Sigmoid colon (tissue), 7 donors: Measurements from ENCODE around the gene CHST1. TPM values are rescaled to one million over a fixed set of nuclear protein-coding genes. Genes with fewer than 3 reads are reported as not detected.

Source experiments
- DNase-seq: peaks from one replicate; pipeline ENCODE4 v3.0.0-alpha.2; 2019
- H3K27ac ChIP-seq, 4 donors: fragments of 200-600 bp; sonication (generic); one replicate each; pipeline ENCODE4 v1.5.1; 2016 to 2019; ENCODE audit warnings: mild to moderate bottlenecking in 1 of 4
- H3K27me3 ChIP-seq, 3 donors: fragments of 200-600 bp; sonication (generic); one replicate each; pipeline ENCODE4 v1.5.1; 2019; ENCODE audit warnings: mild to moderate bottlenecking in 1 of 3
- H3K36me3 ChIP-seq, 4 donors: fragments of 200-600 bp; sonication (generic); one replicate each; pipeline ENCODE4 v1.5.1; 2016 to 2019
- H3K4me1 ChIP-seq, 4 donors: fragments of 200-600 bp; sonication (generic); one replicate each; pipeline ENCODE4 v1.5.1; 2017 to 2019
- H3K4me3 ChIP-seq, 4 donors: fragments of 200-600 bp; sonication (generic); one replicate each; pipeline ENCODE4 v1.5.1; 2017 to 2019; ENCODE audit warnings: mild to moderate bottlenecking in 2 of 4, moderate library complexity in 1 of 4
- H3K9me3 ChIP-seq, 4 donors: fragments of 200-600 bp in 3 of 4; sonication (generic) in 3 of 4; one replicate each; pipeline versions ENCODE4 v1.5.1 to v1.6.1; 2013 to 2019
- EP300 ChIP-seq, 4 donors: sonication (generic); formaldehyde crosslinking; IDR thresholded peaks; one replicate each; pipeline ENCODE4 v1.6.1; 2017; ENCODE audit warnings: antibody characterized with exemption in 4 of 4
- POLR2A ChIP-seq, 2 donors: fragments of 450-650 bp; IDR thresholded peaks; one replicate each; pipeline ENCODE4 v1.6.1; 2016; ENCODE audit warnings: antibody characterized with exemption in 2 of 2, mild to moderate bottlenecking in 2 of 2, moderate library complexity in 2 of 2
- POLR2AphosphoS5 ChIP-seq, 4 donors: sonication (generic); formaldehyde crosslinking; IDR thresholded peaks; one replicate each; pipeline ENCODE4 v1.6.1; 2017; ENCODE audit warnings: antibody characterized with exemption in 4 of 4
- WGBS, 2 donors: extraction: QIAGEN DNeasy Blood & Tissue Kit; methylation state at CpG; one replicate each; pipeline ENCODE4 v1.1.7; 2013; 5-methylcytosine and 5-hydroxymethylcytosine counted together
- intact Hi-C: fragments of 100-400 bp; cut with DNase I; formaldehyde crosslinking; loops from one replicate; pipeline ENCODE4 v1.15.1; 2023
- polyA plus RNA-seq, 3 donors: library from polyadenylated mRNA; stranded (reverse); fragments of 200-250 nt; gene quantifications; one replicate each; pipeline ENCODE4 v1.2.3, GENCODE V29; 2013
- total RNA-seq, 4 donors: library from RNA; depleted of rRNA; stranded (reverse); fragments of >200 nt; gene quantifications; one replicate each; pipeline ENCODE4 v1.1.0, GENCODE V29; 2016
- TF ChIP-seq, protein P1 (sequence below), 4 experiments: fragments of 450-650 bp in 3 of 4; fragments of 200-600 bp in 1 of 4; IDR thresholded peaks; one replicate each; pipeline ENCODE4 v1.5.1; 2016 to 2019; ENCODE audit warnings: antibody characterized with exemption in 4 of 4, mild to moderate bottlenecking in 3 of 4, moderate library complexity in 2 of 4
- donor health status: healthy with polysubstance abuse.
- donor health status: Bipolar disorder and iron deficiency.
- donor health status: healthy.

CHST1 gene
- total and polyA plus RNA-seq, 7 donors, result 0.23 to 1.5 (median 1.2) TPM

DNA sequence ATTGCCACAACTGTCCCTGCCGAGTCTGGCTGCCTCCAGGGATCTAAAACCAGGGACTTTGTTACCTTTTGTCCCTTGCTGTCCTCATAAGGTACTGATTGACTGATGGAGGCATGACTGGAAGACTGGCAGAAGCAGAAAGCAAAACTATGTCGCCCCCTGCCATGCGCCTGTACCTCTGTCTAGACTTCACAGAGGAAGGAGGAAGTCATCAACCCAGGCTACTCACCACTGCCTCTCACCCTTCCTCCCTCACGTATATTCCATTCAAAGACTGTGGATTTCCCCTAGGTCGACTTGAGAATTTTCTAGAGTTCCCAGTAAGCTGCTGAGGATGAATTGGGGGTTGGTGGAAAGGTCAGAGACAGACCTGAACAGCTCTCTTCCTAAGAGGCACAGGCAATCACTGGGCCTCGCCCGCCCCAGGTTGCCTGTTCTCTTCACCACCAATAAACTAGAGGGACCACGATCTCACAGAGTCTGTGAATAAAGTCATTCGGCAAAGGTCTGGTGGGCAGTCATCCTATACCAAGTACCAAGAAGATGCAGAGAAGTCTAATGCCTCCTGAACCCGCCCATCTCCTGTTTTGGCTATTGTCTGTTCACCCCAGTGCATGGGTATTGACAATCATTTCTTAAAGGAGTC, 27.5 kb upstream of the CHST1 start:
- DNase-seq, result no peak
- Histone ChIP-seq H3K4me1 (peaks cover 0 to 10% (median 3%) of the 10 kb centered on the region in 4 donors), H3K36me3 (no peaks in the 10 kb centered on the region), H3K27me3 (no peaks in the 10 kb centered on the region), H3K4me3 (no peak overlapping the region), H3K9me3 (no peaks in the 10 kb centered on the region), H3K27ac (no peak overlapping the region)
- 69 to 70% methylated on average over 10 of the region's 10 CpGs for WGBS, 2 donors
- TF ChIP-seq, protein P1, sequence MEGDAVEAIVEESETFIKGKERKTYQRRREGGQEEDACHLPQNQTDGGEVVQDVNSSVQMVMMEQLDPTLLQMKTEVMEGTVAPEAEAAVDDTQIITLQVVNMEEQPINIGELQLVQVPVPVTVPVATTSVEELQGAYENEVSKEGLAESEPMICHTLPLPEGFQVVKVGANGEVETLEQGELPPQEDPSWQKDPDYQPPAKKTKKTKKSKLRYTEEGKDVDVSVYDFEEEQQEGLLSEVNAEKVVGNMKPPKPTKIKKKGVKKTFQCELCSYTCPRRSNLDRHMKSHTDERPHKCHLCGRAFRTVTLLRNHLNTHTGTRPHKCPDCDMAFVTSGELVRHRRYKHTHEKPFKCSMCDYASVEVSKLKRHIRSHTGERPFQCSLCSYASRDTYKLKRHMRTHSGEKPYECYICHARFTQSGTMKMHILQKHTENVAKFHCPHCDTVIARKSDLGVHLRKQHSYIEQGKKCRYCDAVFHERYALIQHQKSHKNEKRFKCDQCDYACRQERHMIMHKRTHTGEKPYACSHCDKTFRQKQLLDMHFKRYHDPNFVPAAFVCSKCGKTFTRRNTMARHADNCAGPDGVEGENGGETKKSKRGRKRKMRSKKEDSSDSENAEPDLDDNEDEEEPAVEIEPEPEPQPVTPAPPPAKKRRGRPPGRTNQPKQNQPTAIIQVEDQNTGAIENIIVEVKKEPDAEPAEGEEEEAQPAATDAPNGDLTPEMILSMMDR (IDR thresholded peaks at IDR 0.05), result no peak
- TF ChIP-seq POLR2A (IDR thresholded peaks at IDR 0.05), result no peak
- TF ChIP-seq POLR2AphosphoS5 (IDR thresholded peaks at IDR 0.05), result no peak
- intact Hi-C loops, result no loop called here

- Histone ChIP-seq H3K4me1 (peaks cover 0 to 14% (median 5%) of the 10 kb centered on the region in 4 donors), H3K27ac (no peak overlapping the region), H3K4me3 (no peak overlapping the region), H3K27me3 (no peaks in the 10 kb centered on the region), H3K9me3 (no peaks in the 10 kb centered on the region), H3K36me3 (no peaks in the 10 kb centered on the region)
- DNase-seq, result no peak
- TF ChIP-seq EP300 (IDR thresholded peaks at IDR 0.05) (no peak), POLR2A (IDR thresholded peaks at IDR 0.05) (no peak), POLR2AphosphoS5 (IDR thresholded peaks at IDR 0.05) (no peak)
- TF ChIP-seq, protein P1 (IDR thresholded peaks at IDR 0.05), result no peak
- intact Hi-C loops, result no loop called here
- WGBS, 2 donors, result 59 to 72% methylated on average over 7 of the region's 7 CpGs
These were observed 23.1 kb upstream of the CHST1 start for GRCh38 chr11:45688472-45689033.

- WGBS, 2 donors, result 86 to 90% methylated on average over 6 of the region's 6 CpGs
- no peak for TF ChIP-seq POLR2A (IDR thresholded peaks at IDR 0.05)
- TF ChIP-seq, protein P1 (IDR thresholded peaks at IDR 0.05), result no peak
- TF ChIP-seq POLR2AphosphoS5 (IDR thresholded peaks at IDR 0.05), result no peak
- TF ChIP-seq EP300 (IDR thresholded peaks at IDR 0.05), result no peak
- Histone ChIP-seq H3K4me3 (no peak overlapping the region), H3K4me1 (peaks cover 0 to 14% (median 5%) of the 10 kb centered on the region in 4 donors), H3K27ac (no peak overlapping the region), H3K27me3 (no peaks in the 10 kb centered on the region), H3K36me3 (no peaks in the 10 kb centered on the region), H3K9me3 (no peaks in the 10 kb centered on the region)
- intact Hi-C loops, result no loop called here
- no peak for DNase-seq
These were observed 22.4 kb upstream of the CHST1 start for GRCh38 chr11:45687836-45688235.

GRCh38 chr11:45685964-45686537, 20.6 kb upstream of the CHST1 start:
- Histone ChIP-seq H3K4me1 (peaks cover 0 to 14% (median 5%) of the 10 kb centered on the region in 4 donors), H3K9me3 (no peaks in the 10 kb centered on the region), H3K27me3 (no peaks in the 10 kb centered on the region), H3K27ac (no peak overlapping the region), H3K4me3 (no peak overlapping the region), H3K36me3 (no peaks in the 10 kb centered on the region)
- TF ChIP-seq POLR2A (IDR thresholded peaks at IDR 0.05), result no peak
- TF ChIP-seq EP300 (IDR thresholded peaks at IDR 0.05), result no peak
- TF ChIP-seq, protein P1 (IDR thresholded peaks at IDR 0.05), result no peak
- no peak for TF ChIP-seq POLR2AphosphoS5 (IDR thresholded peaks at IDR 0.05)
- WGBS, 2 donors, result 81 to 86% methylated on average over 7 of the region's 7 CpGs
- intact Hi-C loops, result no loop called here
- no peak for DNase-seq
